HepG2 (cell line): ENCODE results near the gene GSTA5. TPM values are rescaled to one million over a fixed set of nuclear protein-coding genes. Genes with fewer than 3 reads are reported as not detected.
A peak's percentile ranks its signal among the peaks of the same experiment; 100 is the strongest.

Source experiments
- AKAP8 ChIP-seq: sonication (generic); formaldehyde crosslinking; IDR thresholded peaks from 2 replicates; pipeline ENCODE4 v1.5.1; 2020; ENCODE audit warnings: mild to moderate bottlenecking, missing genetic modification reagents
- HDAC1 ChIP-seq: sonication (generic); formaldehyde crosslinking; IDR thresholded peaks from 2 replicates; pipeline ENCODE4 v1.5.1; 2020; ENCODE audit warnings: mild to moderate bottlenecking, missing genetic modification reagents
- HES4 ChIP-seq: sonication (generic); formaldehyde crosslinking; IDR thresholded peaks from 2 replicates; pipeline ENCODE4 v1.9.0; 2021; ENCODE audit warnings: mild to moderate bottlenecking, missing genetic modification reagents, borderline replicate concordance
- SMAD9 ChIP-seq: sonication (generic); formaldehyde crosslinking; IDR thresholded peaks from 2 replicates; pipeline ENCODE4 v1.5.1; 2020; ENCODE audit warnings: mild to moderate bottlenecking, missing genetic modification reagents
- SP140L ChIP-seq: sonication (generic); formaldehyde crosslinking; IDR thresholded peaks from 2 replicates; pipeline ENCODE4 v1.4.0; 2020; ENCODE audit warnings: missing genetic modification reagents, borderline replicate concordance
- TAF1 ChIP-seq: sonication (generic); formaldehyde crosslinking; IDR thresholded peaks from 2 replicates; pipeline ENCODE4 v1.4.0; 2020; ENCODE audit warnings: missing genetic modification reagents
- ZMAT3 ChIP-seq: sonication (generic); formaldehyde crosslinking; conservative IDR thresholded peaks from 2 replicates; pipeline ENCODE4 v1.7.0; 2021; ENCODE audit warnings: missing genetic modification reagents
- ZNF24 ChIP-seq: fragments of 450-650 bp; IDR thresholded peaks from 2 replicates; pipeline ENCODE4 v1.6.1; 2017; ENCODE audit warnings: antibody characterized with exemption, mild to moderate bottlenecking
- polyA plus RNA-seq, 8 experiments: library from polyadenylated mRNA; depleted of rRNA in 3 of 8; stranded (reverse) in 7 of 8; unstranded in 1 of 8; fragments of >200 nt; fragmentation: Illumina TruSeq in 4 of 8; extraction: Trizol in 4 of 8; gene quantifications; 2 replicates each; pipeline versions ENCODE4 v1.2.1 to v1.2.3, GENCODE V29; 2011 to 2016; ENCODE audit warnings: low read depth in 4 of 8, missing spikeins in 1 of 8, mixed read lengths in 1 of 8; ENCODE audit not compliant: insufficient read depth in 1 of 8
- total RNA-seq, 5 experiments: library from RNA; depleted of rRNA; stranded (reverse); fragments of >200 nt; fragmentation: Illumina TruSeq; extraction: Trizol; gene quantifications; 2 replicates each; pipeline ENCODE4 v1.2.3, GENCODE V29; 2016; ENCODE audit warnings: low read depth in 1 of 5
- TF ChIP-seq, protein P1 (sequence below): sonication (generic); formaldehyde crosslinking; IDR thresholded peaks from 2 replicates; pipeline ENCODE4 v1.9.0; 2021; ENCODE audit warnings: missing genetic modification reagents, borderline replicate concordance
- TF ChIP-seq, protein P2 (sequence below): sonication (generic); formaldehyde crosslinking; IDR thresholded peaks from 2 replicates; pipeline ENCODE4 v1.4.0; 2020; ENCODE audit warnings: missing genetic modification reagents, mild to moderate bottlenecking, borderline replicate concordance
- TF ChIP-seq, protein P3 (sequence below): IDR thresholded peaks from 2 replicates; pipeline ENCODE4 v1.6.1; 2016; ENCODE audit warnings: low read depth, missing genetic modification reagents, missing compliant biosample characterization
- TF ChIP-seq, protein P4 (sequence below): IDR thresholded peaks from 2 replicates; pipeline ENCODE4 v1.6.1; 2016
- TF ChIP-seq, protein P5 (sequence below): sonication (generic); formaldehyde crosslinking; IDR thresholded peaks from 2 replicates; pipeline ENCODE4 v1.4.0; 2020; ENCODE audit warnings: low read depth, mild to moderate bottlenecking, missing genetic modification reagents
- TF ChIP-seq, protein P6 (sequence below): sonication (generic); formaldehyde crosslinking; IDR thresholded peaks from 2 replicates; pipeline ENCODE4 v1.4.0; 2020; ENCODE audit warnings: missing genetic modification reagents

GSTA5 gene
- total and polyA plus RNA-seq, 2 of the 13 experiments (the other 11 are each of a cell fraction or from before 2014, with no cell fraction given) = not detected

DNA sequence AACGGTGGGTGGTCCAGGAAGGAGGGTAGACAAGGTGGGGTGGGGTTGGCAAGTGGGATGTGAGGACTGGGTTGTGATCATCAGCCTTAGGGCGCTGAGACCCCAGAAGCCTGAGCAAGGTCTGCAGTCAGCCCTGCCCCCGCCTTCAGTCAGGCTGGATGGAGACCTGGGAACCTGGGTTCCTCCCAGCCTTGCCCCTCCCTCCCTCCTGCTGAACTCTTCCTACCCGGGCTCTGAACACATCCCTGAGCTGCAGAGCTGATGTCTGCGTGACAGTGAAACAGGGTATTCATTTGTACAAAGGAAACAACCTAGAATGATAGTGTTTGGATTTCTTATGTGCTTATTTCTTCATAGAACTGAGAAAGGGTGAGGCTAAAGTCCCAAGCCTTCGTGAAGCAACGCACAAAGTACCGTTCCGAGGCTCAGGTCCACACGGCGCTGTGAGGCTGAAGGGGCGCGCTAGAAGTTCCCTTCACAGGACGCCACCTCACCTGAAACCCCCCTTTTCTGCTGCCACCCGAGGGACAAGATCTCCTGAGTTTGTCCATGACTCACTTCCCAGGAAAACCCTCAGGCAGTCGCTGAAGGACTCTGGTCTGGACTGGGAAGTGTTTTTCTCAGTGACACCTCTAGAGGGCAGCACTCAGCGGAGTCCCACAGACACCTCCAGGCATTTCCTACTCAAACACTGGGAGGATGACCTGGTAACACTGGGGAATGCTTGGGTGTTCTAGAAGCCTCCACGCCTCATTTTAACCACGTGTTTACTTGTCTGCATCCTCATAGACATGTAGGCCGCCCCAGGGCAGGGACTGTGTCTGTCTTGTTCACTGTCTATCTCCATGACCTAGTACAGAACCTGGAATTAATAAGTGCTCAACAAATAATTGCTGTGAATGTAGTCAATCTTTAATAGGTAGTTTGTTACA is 1.2 kb downstream of the GSTA5 start (continued):
- TF ChIP-seq, protein P1, sequence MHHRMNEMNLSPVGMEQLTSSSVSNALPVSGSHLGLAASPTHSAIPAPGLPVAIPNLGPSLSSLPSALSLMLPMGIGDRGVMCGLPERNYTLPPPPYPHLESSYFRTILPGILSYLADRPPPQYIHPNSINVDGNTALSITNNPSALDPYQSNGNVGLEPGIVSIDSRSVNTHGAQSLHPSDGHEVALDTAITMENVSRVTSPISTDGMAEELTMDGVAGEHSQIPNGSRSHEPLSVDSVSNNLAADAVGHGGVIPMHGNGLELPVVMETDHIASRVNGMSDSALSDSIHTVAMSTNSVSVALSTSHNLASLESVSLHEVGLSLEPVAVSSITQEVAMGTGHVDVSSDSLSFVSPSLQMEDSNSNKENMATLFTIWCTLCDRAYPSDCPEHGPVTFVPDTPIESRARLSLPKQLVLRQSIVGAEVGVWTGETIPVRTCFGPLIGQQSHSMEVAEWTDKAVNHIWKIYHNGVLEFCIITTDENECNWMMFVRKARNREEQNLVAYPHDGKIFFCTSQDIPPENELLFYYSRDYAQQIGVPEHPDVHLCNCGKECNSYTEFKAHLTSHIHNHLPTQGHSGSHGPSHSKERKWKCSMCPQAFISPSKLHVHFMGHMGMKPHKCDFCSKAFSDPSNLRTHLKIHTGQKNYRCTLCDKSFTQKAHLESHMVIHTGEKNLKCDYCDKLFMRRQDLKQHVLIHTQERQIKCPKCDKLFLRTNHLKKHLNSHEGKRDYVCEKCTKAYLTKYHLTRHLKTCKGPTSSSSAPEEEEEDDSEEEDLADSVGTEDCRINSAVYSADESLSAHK (CRISPR knock-in tag) = no peak
- TF ChIP-seq TAF1 (peak; percentile 26; the same call in 1 of the 2 replicates), HES4 (CRISPR knock-in tag) (no peak), AKAP8 (no peak), SMAD9 (CRISPR knock-in tag) (no peak), ZNF24 (no peak), ZMAT3 (no peak), HDAC1 (CRISPR knock-in tag) (peak; percentile 54; the same call in 1 of the 2 replicates), SP140L (CRISPR knock-in tag) (no peak; the same call in 1 of the 2 replicates)
- TF ChIP-seq, protein P2, sequence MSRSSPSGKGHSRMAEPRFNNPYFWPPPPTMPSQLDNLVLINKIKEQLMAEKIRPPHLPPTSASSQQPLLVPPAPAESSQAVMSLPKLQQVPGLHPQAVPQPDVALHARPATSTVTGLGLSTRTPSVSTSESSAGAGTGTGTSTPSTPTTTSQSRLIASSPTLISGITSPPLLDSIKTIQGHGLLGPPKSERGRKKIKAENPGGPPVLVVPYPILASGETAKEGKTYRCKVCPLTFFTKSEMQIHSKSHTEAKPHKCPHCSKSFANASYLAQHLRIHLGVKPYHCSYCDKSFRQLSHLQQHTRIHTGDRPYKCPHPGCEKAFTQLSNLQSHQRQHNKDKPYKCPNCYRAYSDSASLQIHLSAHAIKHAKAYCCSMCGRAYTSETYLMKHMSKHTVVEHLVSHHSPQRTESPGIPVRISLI = no peak
- TF ChIP-seq, protein P3, sequence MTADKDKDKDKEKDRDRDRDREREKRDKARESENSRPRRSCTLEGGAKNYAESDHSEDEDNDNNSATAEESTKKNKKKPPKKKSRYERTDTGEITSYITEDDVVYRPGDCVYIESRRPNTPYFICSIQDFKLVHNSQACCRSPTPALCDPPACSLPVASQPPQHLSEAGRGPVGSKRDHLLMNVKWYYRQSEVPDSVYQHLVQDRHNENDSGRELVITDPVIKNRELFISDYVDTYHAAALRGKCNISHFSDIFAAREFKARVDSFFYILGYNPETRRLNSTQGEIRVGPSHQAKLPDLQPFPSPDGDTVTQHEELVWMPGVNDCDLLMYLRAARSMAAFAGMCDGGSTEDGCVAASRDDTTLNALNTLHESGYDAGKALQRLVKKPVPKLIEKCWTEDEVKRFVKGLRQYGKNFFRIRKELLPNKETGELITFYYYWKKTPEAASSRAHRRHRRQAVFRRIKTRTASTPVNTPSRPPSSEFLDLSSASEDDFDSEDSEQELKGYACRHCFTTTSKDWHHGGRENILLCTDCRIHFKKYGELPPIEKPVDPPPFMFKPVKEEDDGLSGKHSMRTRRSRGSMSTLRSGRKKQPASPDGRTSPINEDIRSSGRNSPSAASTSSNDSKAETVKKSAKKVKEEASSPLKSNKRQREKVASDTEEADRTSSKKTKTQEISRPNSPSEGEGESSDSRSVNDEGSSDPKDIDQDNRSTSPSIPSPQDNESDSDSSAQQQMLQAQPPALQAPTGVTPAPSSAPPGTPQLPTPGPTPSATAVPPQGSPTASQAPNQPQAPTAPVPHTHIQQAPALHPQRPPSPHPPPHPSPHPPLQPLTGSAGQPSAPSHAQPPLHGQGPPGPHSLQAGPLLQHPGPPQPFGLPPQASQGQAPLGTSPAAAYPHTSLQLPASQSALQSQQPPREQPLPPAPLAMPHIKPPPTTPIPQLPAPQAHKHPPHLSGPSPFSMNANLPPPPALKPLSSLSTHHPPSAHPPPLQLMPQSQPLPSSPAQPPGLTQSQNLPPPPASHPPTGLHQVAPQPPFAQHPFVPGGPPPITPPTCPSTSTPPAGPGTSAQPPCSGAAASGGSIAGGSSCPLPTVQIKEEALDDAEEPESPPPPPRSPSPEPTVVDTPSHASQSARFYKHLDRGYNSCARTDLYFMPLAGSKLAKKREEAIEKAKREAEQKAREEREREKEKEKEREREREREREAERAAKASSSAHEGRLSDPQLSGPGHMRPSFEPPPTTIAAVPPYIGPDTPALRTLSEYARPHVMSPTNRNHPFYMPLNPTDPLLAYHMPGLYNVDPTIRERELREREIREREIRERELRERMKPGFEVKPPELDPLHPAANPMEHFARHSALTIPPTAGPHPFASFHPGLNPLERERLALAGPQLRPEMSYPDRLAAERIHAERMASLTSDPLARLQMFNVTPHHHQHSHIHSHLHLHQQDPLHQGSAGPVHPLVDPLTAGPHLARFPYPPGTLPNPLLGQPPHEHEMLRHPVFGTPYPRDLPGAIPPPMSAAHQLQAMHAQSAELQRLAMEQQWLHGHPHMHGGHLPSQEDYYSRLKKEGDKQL (CRISPR knock-in tag) = no peak
- TF ChIP-seq, protein P4, sequence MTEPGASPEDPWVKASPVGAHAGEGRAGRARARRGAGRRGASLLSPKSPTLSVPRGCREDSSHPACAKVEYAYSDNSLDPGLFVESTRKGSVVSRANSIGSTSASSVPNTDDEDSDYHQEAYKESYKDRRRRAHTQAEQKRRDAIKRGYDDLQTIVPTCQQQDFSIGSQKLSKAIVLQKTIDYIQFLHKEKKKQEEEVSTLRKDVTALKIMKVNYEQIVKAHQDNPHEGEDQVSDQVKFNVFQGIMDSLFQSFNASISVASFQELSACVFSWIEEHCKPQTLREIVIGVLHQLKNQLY (CRISPR knock-in tag) = no peak
- TF ChIP-seq, protein P5, sequence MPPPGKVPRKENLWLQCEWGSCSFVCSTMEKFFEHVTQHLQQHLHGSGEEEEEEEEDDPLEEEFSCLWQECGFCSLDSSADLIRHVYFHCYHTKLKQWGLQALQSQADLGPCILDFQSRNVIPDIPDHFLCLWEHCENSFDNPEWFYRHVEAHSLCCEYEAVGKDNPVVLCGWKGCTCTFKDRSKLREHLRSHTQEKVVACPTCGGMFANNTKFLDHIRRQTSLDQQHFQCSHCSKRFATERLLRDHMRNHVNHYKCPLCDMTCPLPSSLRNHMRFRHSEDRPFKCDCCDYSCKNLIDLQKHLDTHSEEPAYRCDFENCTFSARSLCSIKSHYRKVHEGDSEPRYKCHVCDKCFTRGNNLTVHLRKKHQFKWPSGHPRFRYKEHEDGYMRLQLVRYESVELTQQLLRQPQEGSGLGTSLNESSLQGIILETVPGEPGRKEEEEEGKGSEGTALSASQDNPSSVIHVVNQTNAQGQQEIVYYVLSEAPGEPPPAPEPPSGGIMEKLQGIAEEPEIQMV = no peak
- TF ChIP-seq, protein P6, sequence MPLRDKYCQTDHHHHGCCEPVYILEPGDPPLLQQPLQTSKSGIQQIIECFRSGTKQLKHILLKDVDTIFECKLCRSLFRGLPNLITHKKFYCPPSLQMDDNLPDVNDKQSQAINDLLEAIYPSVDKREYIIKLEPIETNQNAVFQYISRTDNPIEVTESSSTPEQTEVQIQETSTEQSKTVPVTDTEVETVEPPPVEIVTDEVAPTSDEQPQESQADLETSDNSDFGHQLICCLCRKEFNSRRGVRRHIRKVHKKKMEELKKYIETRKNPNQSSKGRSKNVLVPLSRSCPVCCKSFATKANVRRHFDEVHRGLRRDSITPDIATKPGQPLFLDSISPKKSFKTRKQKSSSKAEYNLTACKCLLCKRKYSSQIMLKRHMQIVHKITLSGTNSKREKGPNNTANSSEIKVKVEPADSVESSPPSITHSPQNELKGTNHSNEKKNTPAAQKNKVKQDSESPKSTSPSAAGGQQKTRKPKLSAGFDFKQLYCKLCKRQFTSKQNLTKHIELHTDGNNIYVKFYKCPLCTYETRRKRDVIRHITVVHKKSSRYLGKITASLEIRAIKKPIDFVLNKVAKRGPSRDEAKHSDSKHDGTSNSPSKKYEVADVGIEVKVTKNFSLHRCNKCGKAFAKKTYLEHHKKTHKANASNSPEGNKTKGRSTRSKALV = no peak
